OCI-LY3 (cell line): ENCODE results near the gene NARF.
"Not testable (repeated sequence)": the region's sequence is repeated elsewhere in the genome, so short reads cannot be mapped to it uniquely, and the experiment has no call there.

Experiments used
- H2AFZ ChIP-seq: fragments of 200-600, 300-600 bp; shearing (Covaris generic); 2 replicates; pipeline ENCODE4 v1.6.0; 2014; ENCODE audit warnings: antibody characterized with exemption, low read depth, low read length
- H3K27ac ChIP-seq: fragments of 200-600, 300-600 bp; sonication (generic); 2 replicates; pipeline ENCODE4 v1.5.1; 2014; ENCODE audit warnings: mild to moderate bottlenecking, low read length, moderate library complexity, mixed read lengths
- H3K27me3 ChIP-seq: fragments of 200-600, 300-600 bp; sonication (generic); 2 replicates; pipeline ENCODE4 v1.6.1; 2014; ENCODE audit warnings: low read depth, low read length, mixed read lengths
- H3K36me3 ChIP-seq: fragments of 200-600, 300-600 bp; sonication (generic); replicated peaks from 2 replicates; pipeline ENCODE3; 2014; ENCODE audit warnings: low read depth, low read length, mixed read lengths
- H3K4me1 ChIP-seq: fragments of 300-600, 200-600 bp; sonication (generic); 2 replicates; pipeline ENCODE4 v1.6.1; 2014; ENCODE audit warnings: low read length, mixed read lengths
- H3K4me2 ChIP-seq: fragments of 200-600, 300-600 bp; sonication (generic); 2 replicates; pipeline ENCODE4 v1.6.1; 2014; ENCODE audit warnings: low read length, mixed read lengths
- H3K4me3 ChIP-seq: fragments of 300-600, 200-600 bp; sonication (generic); 2 replicates; pipeline ENCODE4 v1.5.1; 2014; ENCODE audit warnings: antibody characterized with exemption, mild to moderate bottlenecking, low read length, moderate library complexity
- H3K79me2 ChIP-seq: fragments of 300-600, 200-600 bp; shearing (Covaris generic); 2 replicates; pipeline ENCODE4 v1.6.1; 2014; ENCODE audit warnings: mild to moderate bottlenecking, low read length, mixed read lengths
- H3K9ac ChIP-seq: fragments of 300-600, 200-600 bp; shearing (Covaris generic); 2 replicates; pipeline ENCODE4 v1.6.0; 2014; ENCODE audit warnings: mild to moderate bottlenecking, low read length, moderate library complexity
- H3K9me3 ChIP-seq: fragments of 200-600, 300-600 bp; shearing (Covaris generic); 2 replicates; pipeline ENCODE4 v1.6.1; 2014; ENCODE audit warnings: low read length, mixed read lengths; ENCODE audit not compliant: insufficient read depth
- H4K20me1 ChIP-seq: fragments of 200-600, 300-600 bp; sonication (generic); 2 replicates; pipeline ENCODE4 v1.6.1; 2016; ENCODE audit warnings: low read length, mixed read lengths; ENCODE audit not compliant: insufficient read depth
- CTCF ChIP-seq: fragments of 200-600, 300-600 bp; sonication (generic); IDR thresholded peaks from 2 replicates; pipeline ENCODE4 v1.5.1; 2014; ENCODE audit warnings: antibody characterized with exemption, low read length, low read depth
- EZH2phosphoT487 ChIP-seq: fragments of 200-600 bp; shearing (Covaris generic); IDR thresholded peaks from 2 replicates; pipeline ENCODE4 v1.6.1; 2018; ENCODE audit warnings: antibody characterized with exemption, mixed run types, low read depth

NARF gene

GRCh38 chr17:82507631-82508175 lies 49.2 kb downstream of the NARF start:
- no peaks in the 10 kb centered on the region for H3K27me3 ChIP-seq
- no peak overlapping the region for H3K9ac ChIP-seq
- no peaks in the 10 kb centered on the region for H3K9me3 ChIP-seq
- no peak for TF ChIP-seq EZH2phosphoT487
- no peak for TF ChIP-seq CTCF
- H3K79me2 ChIP-seq, result no peaks in the 10 kb centered on the region
- no peak overlapping the region for H3K27ac ChIP-seq
- no peak overlapping the region for H2AFZ ChIP-seq
- H3K4me2 ChIP-seq, result no peak overlapping the region
- H3K4me1 ChIP-seq, result peaks cover 4% of the 10 kb centered on the region
- H4K20me1 ChIP-seq, result no peaks in the 10 kb centered on the region
- no peaks in the 10 kb centered on the region for H3K36me3 ChIP-seq
- H3K4me3 ChIP-seq, result no peak overlapping the region

DNA sequence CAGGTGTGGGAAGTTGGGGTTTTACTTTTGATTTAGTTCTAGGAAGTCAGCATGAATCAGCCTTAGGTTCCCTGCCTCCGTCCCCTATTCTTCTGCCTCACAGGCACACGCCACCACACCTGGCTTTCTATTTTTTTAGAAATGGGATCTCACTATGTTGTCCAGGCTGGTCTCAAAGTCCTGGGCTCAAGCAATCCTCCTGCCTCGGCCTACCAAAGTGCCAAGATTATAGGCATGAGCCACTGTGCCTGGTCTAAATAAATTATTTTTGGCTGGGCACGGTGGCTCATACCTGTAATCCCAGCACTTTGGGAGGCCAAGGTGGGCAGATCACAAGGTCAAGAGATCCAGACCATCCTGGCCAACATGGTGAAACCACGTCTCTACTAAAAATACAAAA lies 53.1 kb downstream of the NARF start:
- not testable (repeated sequence) for H3K4me1 ChIP-seq, H3K27ac ChIP-seq, H3K4me3 ChIP-seq, H2AFZ ChIP-seq, H4K20me1 ChIP-seq, H3K4me2 ChIP-seq, H3K9ac ChIP-seq, H3K36me3 ChIP-seq, H3K9me3 ChIP-seq, H3K79me2 ChIP-seq, H3K27me3 ChIP-seq

- not testable (repeated sequence) for H3K4me1 ChIP-seq
These were observed 55.3 kb downstream of the NARF start for GRCh38 chr17:82513864-82514263.

GRCh38 chr17:82517230-82517865 lies 58.8 kb downstream of the NARF start:
- H3K9me3 ChIP-seq, result no peaks in the 10 kb centered on the region
- H3K79me2 ChIP-seq, result peaks cover 26% of the 10 kb centered on the region
- H3K27ac ChIP-seq, result no peak overlapping the region
- no peak overlapping the region for H3K4me2 ChIP-seq
- no peaks in the 10 kb centered on the region for H3K36me3 ChIP-seq
- TF ChIP-seq CTCF (no peak), EZH2phosphoT487 (no peak)
- H4K20me1 ChIP-seq, result peaks cover 15% of the 10 kb centered on the region
- no peak overlapping the region for H3K4me3 ChIP-seq
- no peaks in the 10 kb centered on the region for H3K27me3 ChIP-seq
- H3K4me1 ChIP-seq, result peaks cover 9% of the 10 kb centered on the region
- no peak overlapping the region for H3K9ac ChIP-seq
- H2AFZ ChIP-seq, result no peak overlapping the region

More at GRCh38 chr17:82513864-82514263, 55.3 kb downstream of the NARF start:
- not testable (repeated sequence) for H4K20me1 ChIP-seq, H3K27ac ChIP-seq, H3K9ac ChIP-seq, H3K27me3 ChIP-seq, H3K4me2 ChIP-seq, H3K4me3 ChIP-seq, H3K36me3 ChIP-seq, H3K79me2 ChIP-seq, H2AFZ ChIP-seq, H3K9me3 ChIP-seq
